Measurements from ENCODE around the gene SLC4A8.
"Not testable (repeated sequence)": the region's sequence is repeated elsewhere in the genome, so short reads cannot be mapped to it uniquely, and the experiment has no call there.

The SLC4A8 gene

GRCh38 chr12:51471111-51471864, 46.7 kb downstream of the SLC4A8 start:
- in situ Hi-C loops (cut with MboI; ENCODE audit: low sequenced_read_pairs): no loop called here

GRCh38 chr12:51472984-51473383, 48.4 kb downstream of the SLC4A8 start:
- in situ Hi-C loops (cut with MboI; ENCODE audit: low sequenced_read_pairs): no loop called here

GRCh38 chr12:51473947-51474346, 49.3 kb downstream of the SLC4A8 start:
- in situ Hi-C loops (cut with MboI; ENCODE audit: low sequenced_read_pairs): no loop called here

GRCh38 chr12:51475543-51475942, 50.9 kb downstream of the SLC4A8 start:
- in situ Hi-C loops (cut with MboI; ENCODE audit: low sequenced_read_pairs): no loop called here

- in situ Hi-C loops (cut with MboI; ENCODE audit: low sequenced_read_pairs): no loop called here
Observed at GRCh38 chr12:51480978-51481377, 56.3 kb downstream of the SLC4A8 start.

- in situ Hi-C loops (cut with MboI; ENCODE audit: low sequenced_read_pairs): no loop called here
Observed at GRCh38 chr12:51482929-51483697, 58.5 kb downstream of the SLC4A8 start.

- in situ Hi-C loops (cut with MboI; ENCODE audit: low sequenced_read_pairs): no loop called here
Observed at GRCh38 chr12:51484119-51484518, 59.5 kb downstream of the SLC4A8 start.

- in situ Hi-C loops (cut with MboI; ENCODE audit: low sequenced_read_pairs): no loop called here
Observed at GRCh38 chr12:51488281-51488680, 63.6 kb downstream of the SLC4A8 start.

GRCh38 chr12:51493281-51493680, 68.7 kb downstream of the SLC4A8 start:
- in situ Hi-C loops (cut with MboI; ENCODE audit: low sequenced_read_pairs): no loop called here

GRCh38 chr12:51496895-51497294, 72.3 kb downstream of the SLC4A8 start:
- in situ Hi-C loops (cut with MboI; ENCODE audit: low sequenced_read_pairs): no loop called here

- in situ Hi-C loops (cut with MboI; ENCODE audit: low sequenced_read_pairs): no loop called here
Observed at GRCh38 chr12:51504851-51505250, 80.2 kb downstream of the SLC4A8 start.

GRCh38 chr12:51505360-51506105, 80.9 kb downstream of the SLC4A8 start:
- in situ Hi-C loops (cut with MboI; ENCODE audit: low sequenced_read_pairs): no loop called here

- in situ Hi-C loops (cut with MboI; ENCODE audit: low sequenced_read_pairs): no loop called here
Observed at GRCh38 chr12:51507178-51507577, 82.5 kb downstream of the SLC4A8 start.

- in situ Hi-C loops (cut with MboI; ENCODE audit: low sequenced_read_pairs): no loop called here
Observed at GRCh38 chr12:51508285-51508684, 83.7 kb downstream of the SLC4A8 start.

- in situ Hi-C loops (cut with MboI; ENCODE audit: low sequenced_read_pairs): no loop called here
Observed at GRCh38 chr12:51511546-51512260, 87.1 kb downstream of the SLC4A8 start.

GRCh38 chr12:51512438-51512837, 87.8 kb downstream of the SLC4A8 start:
- in situ Hi-C loops (cut with MboI; ENCODE audit: low sequenced_read_pairs): no loop called here

- in situ Hi-C loops (cut with MboI; ENCODE audit: low sequenced_read_pairs): not testable (repeated sequence)
Observed at GRCh38 chr12:51515037-51515436, 90.4 kb downstream of the SLC4A8 start.

- in situ Hi-C loops (cut with MboI; ENCODE audit: low sequenced_read_pairs): no loop called here
Observed at GRCh38 chr12:51517316-51517715, 92.7 kb downstream of the SLC4A8 start.

GRCh38 chr12:51517800-51518199, 93.2 kb downstream of the SLC4A8 start:
- in situ Hi-C loops (cut with MboI; ENCODE audit: low sequenced_read_pairs): no loop called here

- in situ Hi-C loops (cut with MboI; ENCODE audit: low sequenced_read_pairs): loop anchor here (10.0 kb wide), 1 partner anchor 95 kb away; the partner anchor contains the start of gene SLC4A8
Observed at GRCh38 chr12:51519755-51520154, 95.1 kb downstream of the SLC4A8 start.

Data from HL-60/S4 treated with phorbol 12-myristate 13-acetate at 8.2 ng/mL for 4 days and 3 days (cell line).